ENCODE data around the gene TRAPPC8. TPM values are rescaled to one million over a fixed set of nuclear protein-coding genes. Genes with fewer than 3 reads are reported as not detected.
"Not testable (repeated sequence)": the region's sequence is repeated elsewhere in the genome, so short reads cannot be mapped to it uniquely, and the experiment has no call there.

The TRAPPC8 gene
- total RNA-seq, 1 experiment from 2014 or later, result 47.7 TPM

DNA sequence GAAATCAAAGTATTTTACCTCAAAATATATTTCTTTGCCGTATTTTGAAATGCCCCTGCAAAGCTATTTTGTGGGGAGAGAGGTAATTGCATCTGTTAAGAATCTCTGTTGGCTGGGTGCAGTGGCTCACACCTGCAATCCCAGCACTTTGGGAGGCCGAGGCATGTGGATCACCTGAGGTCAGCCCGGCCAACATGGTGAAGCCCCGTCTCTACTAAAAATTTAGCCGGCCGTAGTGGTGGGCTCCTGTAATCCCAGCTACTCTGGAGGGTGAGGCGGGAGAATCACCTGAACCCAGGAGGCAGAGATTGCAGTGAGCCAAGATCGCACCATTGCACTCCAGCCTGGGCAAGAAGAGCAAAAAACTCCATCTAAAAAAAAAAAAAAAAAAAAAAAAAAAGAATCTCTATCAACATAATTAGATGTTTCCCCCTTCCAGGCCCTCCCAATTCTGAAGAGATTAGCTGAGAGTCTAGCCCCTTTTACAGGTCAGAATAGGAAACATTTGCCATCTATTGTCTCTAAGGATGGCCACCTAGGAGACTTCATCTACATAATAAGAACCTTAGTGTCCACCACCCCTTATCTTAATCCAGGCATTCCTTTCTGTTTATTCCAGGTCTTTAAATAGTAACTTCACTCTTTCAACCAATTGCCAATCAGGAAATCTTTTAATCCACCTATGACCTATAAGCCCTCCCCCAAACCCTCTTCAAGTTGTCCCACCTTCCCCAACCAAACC is 3.5 kb upstream of the TRAPPC8 start:
- in situ Hi-C loops (cut with HindIII; ENCODE audit: low pct_unique_long_range_greater_than_20kb, low sequenced_read_pairs), result no loop called here
- no peak for DNase-seq (ENCODE audit: low read depth, low spot score)

GRCh38 chr18:31943878-31944816 is 1.2 kb upstream of the TRAPPC8 start:
- DNase-seq (ENCODE audit: low read depth, low spot score), result no peak
- in situ Hi-C loops (cut with HindIII; ENCODE audit: low pct_unique_long_range_greater_than_20kb, low sequenced_read_pairs), result no loop called here

DNA sequence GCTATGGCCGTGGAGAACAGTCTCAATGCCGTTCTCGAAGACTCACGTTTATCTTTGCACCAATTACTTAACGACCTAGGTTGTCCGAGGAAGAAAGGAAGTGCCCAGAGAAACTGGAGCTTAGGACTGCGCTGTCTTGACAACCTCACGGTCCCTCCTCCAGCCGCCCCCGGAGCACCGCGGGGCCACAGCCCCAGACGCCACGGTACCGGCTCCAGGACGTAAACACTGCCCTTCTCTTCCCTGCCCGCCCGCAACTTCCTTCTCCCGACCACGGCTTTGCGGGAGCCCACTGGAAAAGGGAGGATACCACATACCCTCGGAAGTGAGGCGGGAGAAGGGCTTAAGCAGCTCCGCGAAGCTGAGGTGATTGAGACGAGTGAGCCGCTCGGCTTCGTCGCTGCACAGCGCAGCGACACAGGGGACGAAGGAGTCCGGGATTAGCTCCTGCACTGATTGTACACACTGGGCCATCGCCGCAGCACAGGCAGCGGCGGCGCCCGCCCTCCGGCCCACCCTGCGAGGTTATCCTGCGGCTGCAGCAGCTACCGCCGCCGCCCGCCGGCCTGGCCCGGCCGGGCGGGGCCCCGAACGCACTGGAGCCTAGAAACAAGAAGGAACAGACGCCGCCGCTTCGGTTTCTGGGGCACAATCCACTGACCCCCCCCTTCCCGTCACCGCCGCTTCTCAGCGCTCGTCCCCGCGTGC is 483 bp downstream of the TRAPPC8 start:
- in situ Hi-C loops (cut with HindIII; ENCODE audit: low pct_unique_long_range_greater_than_20kb, low sequenced_read_pairs), result no loop called here
- DNase-seq (ENCODE audit: low read depth, low spot score), result peak; percentile 25

DNA sequence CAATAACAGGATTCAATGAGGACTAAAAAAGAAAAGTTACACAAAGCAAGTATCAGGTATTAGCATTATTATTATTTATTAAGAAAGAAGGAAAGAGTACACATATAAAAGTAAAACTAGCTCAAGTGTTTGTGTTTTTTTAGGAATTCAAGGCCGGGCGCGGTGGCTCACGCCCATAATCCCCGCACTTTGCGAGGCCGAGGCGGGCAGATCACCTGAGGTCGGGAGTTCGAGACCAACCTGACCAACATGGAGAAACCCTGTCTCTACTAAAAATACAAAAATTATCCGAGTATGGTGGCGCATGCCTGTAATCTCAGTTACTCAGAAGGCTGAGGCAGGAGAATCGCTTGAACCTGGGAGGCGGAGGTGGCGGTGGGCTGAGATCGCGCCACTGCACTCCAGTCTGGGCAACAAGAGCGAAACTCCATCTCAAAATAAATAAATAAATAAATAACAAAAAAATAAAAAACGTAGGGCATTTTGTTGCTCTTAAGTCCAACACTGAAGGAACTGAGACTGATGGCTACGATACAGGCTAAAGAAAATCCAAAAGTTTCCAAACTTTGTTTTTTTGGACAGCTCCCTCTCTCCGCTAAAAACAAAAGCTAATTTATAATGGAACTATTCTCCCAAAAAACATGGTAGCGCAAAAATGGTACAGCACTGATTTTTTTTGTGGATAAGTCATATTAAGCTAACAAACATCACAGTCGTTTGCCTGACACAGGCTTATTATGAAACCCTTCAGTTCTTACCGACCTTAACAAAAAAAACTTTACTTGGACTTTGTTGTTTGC is 1.7 kb downstream of the TRAPPC8 start:
- DNase-seq (ENCODE audit: low read depth, low spot score), result no peak
- in situ Hi-C loops (cut with HindIII; ENCODE audit: low pct_unique_long_range_greater_than_20kb, low sequenced_read_pairs), result no loop called here

DNA sequence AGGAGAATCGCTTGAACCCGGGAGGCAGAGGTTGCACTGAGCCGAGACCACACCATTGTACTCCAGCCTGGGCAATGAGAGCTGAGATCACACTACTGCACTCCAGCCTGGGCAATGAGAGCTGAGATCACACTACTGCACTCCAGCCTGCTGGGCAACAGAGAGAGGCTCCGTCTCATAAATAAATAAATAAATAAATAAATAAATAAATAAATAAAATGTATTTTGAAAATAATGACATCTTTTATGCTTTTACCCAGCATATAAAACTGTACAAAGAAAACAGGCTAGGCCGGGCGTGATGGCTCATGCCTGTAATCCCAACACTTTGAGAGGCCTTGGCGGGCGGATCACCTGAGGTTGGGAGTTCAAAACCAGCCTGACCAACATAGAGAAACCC is 8.2 kb downstream of the TRAPPC8 start:
- in situ Hi-C loops (cut with HindIII; ENCODE audit: low pct_unique_long_range_greater_than_20kb, low sequenced_read_pairs), result not testable (repeated sequence)

DNA sequence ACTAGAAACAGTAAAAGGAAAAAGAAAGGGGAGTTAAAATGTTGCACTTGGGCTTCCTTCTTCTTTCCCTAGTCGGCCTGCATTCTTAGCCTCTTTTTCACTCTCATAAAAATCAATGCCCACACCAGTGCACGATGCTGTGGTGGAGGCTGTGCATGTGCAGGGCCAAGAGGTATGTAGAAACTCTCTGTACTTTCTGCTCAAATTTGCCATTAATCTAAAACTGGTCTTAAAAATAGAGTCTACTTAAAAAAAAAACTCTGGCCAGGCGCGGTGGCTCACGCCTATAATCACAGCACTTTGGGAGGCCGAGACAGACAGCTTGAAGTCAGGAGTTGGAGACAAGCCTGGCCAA is 11.1 kb downstream of the TRAPPC8 start:
- in situ Hi-C loops (cut with HindIII; ENCODE audit: low pct_unique_long_range_greater_than_20kb, low sequenced_read_pairs), result no loop called here
- DNase-seq (ENCODE audit: low read depth, low spot score), result no peak

More for the DNA sequence above, 8.2 kb downstream of the TRAPPC8 start:
- DNase-seq (ENCODE audit: low read depth, low spot score), result not testable (repeated sequence)

- in situ Hi-C loops (cut with HindIII; ENCODE audit: low pct_unique_long_range_greater_than_20kb, low sequenced_read_pairs), result no loop called here
- no peak for DNase-seq (ENCODE audit: low read depth, low spot score)
Measured at GRCh38 chr18:31931163-31931885, 11.6 kb downstream of the TRAPPC8 start.

- no peak for DNase-seq (ENCODE audit: low read depth, low spot score)
Measured at GRCh38 chr18:31929273-31929672, 13.7 kb downstream of the TRAPPC8 start.

DNA sequence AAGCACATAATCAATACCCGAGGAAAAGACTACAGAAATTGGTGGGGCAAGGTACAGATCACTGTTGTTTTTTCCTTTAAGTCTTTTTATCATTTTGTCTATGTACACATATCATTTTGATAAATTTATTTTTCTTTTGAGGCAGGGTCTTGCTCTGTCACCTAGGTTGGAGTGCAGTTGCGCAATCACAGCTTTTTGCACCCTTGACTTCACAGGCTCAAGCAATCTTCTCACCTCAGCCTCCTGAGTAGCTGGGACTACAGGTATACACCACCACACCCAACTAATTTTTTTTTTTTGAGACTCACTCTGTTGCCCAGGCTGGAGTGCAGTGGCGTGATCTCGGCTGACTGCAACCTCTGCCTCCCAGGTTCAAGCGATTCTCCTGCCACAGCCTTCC is 15.9 kb downstream of the TRAPPC8 start:
- in situ Hi-C loops (cut with HindIII; ENCODE audit: low pct_unique_long_range_greater_than_20kb, low sequenced_read_pairs); DNase-seq (ENCODE audit: low read depth, low spot score): not testable (repeated sequence)

More at GRCh38 chr18:31929273-31929672, 13.7 kb downstream of the TRAPPC8 start:
- in situ Hi-C loops (cut with HindIII; ENCODE audit: low pct_unique_long_range_greater_than_20kb, low sequenced_read_pairs), result no loop called here

GRCh38 chr18:31920277-31920676 is 22.7 kb downstream of the TRAPPC8 start:
- DNase-seq (ENCODE audit: low read depth, low spot score), result no peak
- in situ Hi-C loops (cut with HindIII; ENCODE audit: low pct_unique_long_range_greater_than_20kb, low sequenced_read_pairs), result no loop called here

DNA sequence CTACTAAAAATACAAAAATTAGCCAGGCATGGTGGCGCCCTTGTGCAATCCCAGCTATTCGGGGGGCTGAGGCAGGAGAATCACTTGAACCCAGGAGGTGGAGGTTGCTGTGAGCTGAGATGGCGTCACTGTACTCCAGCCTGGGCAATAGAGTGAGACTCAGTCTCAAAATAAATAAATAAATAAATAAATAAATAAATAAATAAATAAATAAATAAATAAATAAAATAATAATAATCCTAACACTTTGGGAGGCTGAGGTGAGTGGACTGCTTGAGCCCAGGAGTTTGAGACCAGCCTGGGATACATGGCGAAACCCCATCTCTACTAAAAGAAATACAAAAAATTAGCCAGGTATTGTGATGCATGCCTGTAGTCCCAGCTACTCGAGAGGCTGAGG is 23.6 kb downstream of the TRAPPC8 start:
- DNase-seq (ENCODE audit: low read depth, low spot score); in situ Hi-C loops (cut with HindIII; ENCODE audit: low pct_unique_long_range_greater_than_20kb, low sequenced_read_pairs): not testable (repeated sequence)

GRCh38 chr18:31918733-31919132 is 24.2 kb downstream of the TRAPPC8 start:
- DNase-seq (ENCODE audit: low read depth, low spot score), result no peak
- in situ Hi-C loops (cut with HindIII; ENCODE audit: low pct_unique_long_range_greater_than_20kb, low sequenced_read_pairs), result no loop called here

- in situ Hi-C loops (cut with HindIII; ENCODE audit: low pct_unique_long_range_greater_than_20kb, low sequenced_read_pairs), result no loop called here
- DNase-seq (ENCODE audit: low read depth, low spot score), result no peak
Measured at GRCh38 chr18:31901063-31901462, 41.9 kb downstream of the TRAPPC8 start.

- in situ Hi-C loops (cut with HindIII; ENCODE audit: low pct_unique_long_range_greater_than_20kb, low sequenced_read_pairs); DNase-seq (ENCODE audit: low read depth, low spot score): not testable (repeated sequence)
Measured at GRCh38 chr18:31899771-31900170, 43.2 kb downstream of the TRAPPC8 start.

DNA sequence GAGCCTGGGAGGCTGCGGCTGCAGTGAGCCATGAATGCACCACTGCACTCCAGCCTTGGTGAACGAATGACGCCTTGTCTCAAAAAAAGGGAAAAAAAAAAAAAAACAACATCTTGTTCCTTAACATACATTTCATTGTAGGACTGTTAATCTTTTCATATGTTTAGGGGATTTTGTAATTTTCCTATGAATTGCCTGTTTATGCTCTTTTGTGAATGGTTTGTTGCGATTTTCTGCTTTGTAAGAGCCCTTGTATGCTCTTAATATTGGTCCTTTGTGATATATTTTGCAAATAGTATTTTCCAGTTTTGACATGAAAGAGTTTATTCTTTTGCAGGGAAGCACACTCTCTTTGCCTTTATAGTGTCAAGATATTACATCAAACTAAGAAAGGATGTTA is 50.0 kb downstream of the TRAPPC8 start:
- DNase-seq (ENCODE audit: low read depth, low spot score), result peak; percentile 65
- in situ Hi-C loops (cut with HindIII; ENCODE audit: low pct_unique_long_range_greater_than_20kb, low sequenced_read_pairs), result no loop called here

- DNase-seq (ENCODE audit: low read depth, low spot score), result no peak
- in situ Hi-C loops (cut with HindIII; ENCODE audit: low pct_unique_long_range_greater_than_20kb, low sequenced_read_pairs), result no loop called here
Measured at GRCh38 chr18:31891566-31891965, 51.4 kb downstream of the TRAPPC8 start.

DNA sequence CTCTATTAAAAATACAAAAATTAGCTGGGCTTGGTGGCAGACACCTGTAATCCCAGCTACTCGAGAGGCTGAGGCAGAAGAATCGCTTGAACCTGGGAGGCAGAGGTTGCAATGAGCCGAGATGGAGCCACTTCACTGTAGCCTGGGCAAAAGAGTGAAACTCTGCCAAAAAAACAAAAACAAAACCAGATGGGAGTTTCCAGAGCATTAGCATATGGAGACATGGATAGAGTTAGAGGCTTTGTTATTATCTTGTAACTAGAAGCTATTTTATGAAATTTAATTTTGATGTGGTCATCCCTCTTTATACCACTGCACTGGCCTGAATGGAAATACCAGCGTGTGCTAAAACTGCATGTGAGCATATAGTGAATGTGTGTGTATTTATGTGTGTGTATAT is 58.9 kb downstream of the TRAPPC8 start:
- no peak for DNase-seq (ENCODE audit: low read depth, low spot score)
- in situ Hi-C loops (cut with HindIII; ENCODE audit: low pct_unique_long_range_greater_than_20kb, low sequenced_read_pairs), result no loop called here

Data from SK-MEL-5 (cell line).